Lower lobe of right lung (tissue), 2 donors: ENCODE measurements around the gene LAMA2. TPM values are rescaled to one million over a fixed set of nuclear protein-coding genes. Genes with fewer than 3 reads are reported as not detected.

Experiments
- ATAC-seq, 2 donors: fragments of 200-7000 bp; cut with Tn5 transposase; one replicate each; pipeline ENCODE4 v1.9.1; 2020 to 2022; ENCODE audit warnings: mild to moderate bottlenecking in 2 of 2, moderate library complexity in 2 of 2
- DNase-seq: peaks from one replicate; pipeline ENCODE4 v3.0.0-alpha.2; 2020
- H3K27ac ChIP-seq: fragments of 200-600 bp; one replicate; pipeline ENCODE4 v1.8.0; 2022
- H3K27me3 ChIP-seq: fragments of 200-600 bp; one replicate; pipeline ENCODE4 v1.8.0; 2022; ENCODE audit warnings: low read depth
- H3K36me3 ChIP-seq: fragments of 200-600 bp; one replicate; pipeline ENCODE4 v1.8.0; 2022; ENCODE audit warnings: mild to moderate bottlenecking
- H3K4me1 ChIP-seq: fragments of 200-600 bp; one replicate; pipeline ENCODE4 v1.8.0; 2022
- H3K4me3 ChIP-seq: fragments of 200-600 bp; one replicate; pipeline ENCODE4 v1.8.0; 2022; ENCODE audit warnings: mild to moderate bottlenecking
- H3K9me3 ChIP-seq: fragments of 200-600 bp; one replicate; pipeline ENCODE4 v1.8.0; 2022
- CTCF ChIP-seq: fragments of 200-600 bp; IDR thresholded peaks from one replicate; pipeline ENCODE4 v1.8.0; 2022; ENCODE audit warnings: antibody characterized with exemption, mild to moderate bottlenecking
- intact Hi-C: fragments of 100-400 bp; cut with DNase I; formaldehyde crosslinking; loops from one replicate; pipeline ENCODE4 v1.11.0; 2022
- total RNA-seq: library from RNA; stranded (reverse); fragmentation: NEBNext Ultra II Directional; extraction: Animal tissue kit (Norgen Biotek cat#: 25700); gene quantifications from one replicate; pipeline ENCODE4 v1.2.1, GENCODE V29; 2021
- donor health status: DM: no; HTN: yes; CAD: no; lungs with severe emphysema.

LAMA2 gene
- total RNA-seq, 1 donor from 2014 or later, result 49.6 TPM

GRCh38 chr6:129007701-129008373 is 124.9 kb downstream of the LAMA2 start:
- intact Hi-C loops, result no loop called here
- ATAC-seq, result no peak
- TF ChIP-seq CTCF, result no peak

GRCh38 chr6:129008591-129008990 is 125.7 kb downstream of the LAMA2 start:
- TF ChIP-seq CTCF, result no peak
- ATAC-seq, result no peak
- DNase-seq, result no peak
- intact Hi-C loops, result no loop called here
- Histone ChIP-seq H3K9me3 (no peaks in the 10 kb centered on the region), H3K4me1 (no peaks in the 10 kb centered on the region), H3K36me3 (no peaks in the 10 kb centered on the region), H3K27ac (no peak overlapping the region), H3K4me3 (no peak overlapping the region), H3K27me3 (no peaks in the 10 kb centered on the region)

More at GRCh38 chr6:129007701-129008373, 124.9 kb downstream of the LAMA2 start:
- no peaks in the 10 kb centered on the region for H3K9me3 ChIP-seq
- no peaks in the 10 kb centered on the region for H3K36me3 ChIP-seq
- no peak for DNase-seq
- H3K4me1 ChIP-seq, result no peaks in the 10 kb centered on the region
- H3K27ac ChIP-seq, result no peak overlapping the region
- no peaks in the 10 kb centered on the region for H3K27me3 ChIP-seq
- no peak overlapping the region for H3K4me3 ChIP-seq

DNA sequence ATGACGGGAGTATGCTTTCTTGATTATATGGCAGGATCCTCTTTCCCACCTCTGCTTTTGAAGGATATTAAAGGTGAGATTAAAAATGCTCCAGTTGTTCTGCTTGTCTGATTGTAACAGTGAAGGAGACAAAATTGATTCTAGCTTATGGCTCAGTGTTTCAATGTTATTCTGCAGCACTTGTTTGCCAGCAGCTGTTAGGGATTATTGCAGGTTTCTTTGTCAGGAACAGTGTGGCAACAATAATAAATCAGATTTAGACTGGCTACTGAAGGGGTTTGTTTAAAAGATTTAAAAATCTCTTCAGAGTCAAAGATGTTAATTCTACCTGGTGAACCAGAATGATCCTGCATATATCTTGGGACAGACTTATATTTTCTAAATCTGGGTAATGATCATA is 126.9 kb downstream of the LAMA2 start:
- TF ChIP-seq CTCF, result no peak
- Histone ChIP-seq H3K9me3 (no peaks in the 10 kb centered on the region), H3K36me3 (no peaks in the 10 kb centered on the region), H3K4me1 (no peaks in the 10 kb centered on the region), H3K27me3 (no peaks in the 10 kb centered on the region), H3K4me3 (no peak overlapping the region), H3K27ac (no peak overlapping the region)
- no peak for ATAC-seq
- intact Hi-C loops, result no loop called here
- no peak for DNase-seq

GRCh38 chr6:129014302-129014701 is 131.4 kb downstream of the LAMA2 start:
- no peak for ATAC-seq

GRCh38 chr6:129015721-129016120 is 132.8 kb downstream of the LAMA2 start:
- Histone ChIP-seq H3K9me3 (no peaks in the 10 kb centered on the region), H3K27ac (no peak overlapping the region), H3K36me3 (no peaks in the 10 kb centered on the region), H3K4me1 (no peaks in the 10 kb centered on the region), H3K4me3 (no peak overlapping the region), H3K27me3 (no peaks in the 10 kb centered on the region)
- intact Hi-C loops, result no loop called here
- DNase-seq, result no peak
- TF ChIP-seq CTCF, result no peak
- ATAC-seq, result no peak

More at GRCh38 chr6:129014302-129014701, 131.4 kb downstream of the LAMA2 start:
- no peak for TF ChIP-seq CTCF
- Histone ChIP-seq H3K9me3 (no peaks in the 10 kb centered on the region), H3K27me3 (no peaks in the 10 kb centered on the region), H3K4me1 (no peaks in the 10 kb centered on the region), H3K4me3 (no peak overlapping the region), H3K27ac (no peak overlapping the region), H3K36me3 (no peaks in the 10 kb centered on the region)
- intact Hi-C loops, result no loop called here
- DNase-seq, result no peak
